CD4-positive, alpha-beta T cell treated with Interleukin-10 for 1 hour (primary cell): ENCODE measurements around the gene PLCZ1.
"Not testable (repeated sequence)": the region's sequence is repeated elsewhere in the genome, so short reads cannot be mapped to it uniquely, and the experiment has no call there.

Experiments
- DNase-seq: peaks from one replicate; pipeline ENCODE4 v3.0.0-alpha.2; 2020

Gene PLCZ1, protein sequence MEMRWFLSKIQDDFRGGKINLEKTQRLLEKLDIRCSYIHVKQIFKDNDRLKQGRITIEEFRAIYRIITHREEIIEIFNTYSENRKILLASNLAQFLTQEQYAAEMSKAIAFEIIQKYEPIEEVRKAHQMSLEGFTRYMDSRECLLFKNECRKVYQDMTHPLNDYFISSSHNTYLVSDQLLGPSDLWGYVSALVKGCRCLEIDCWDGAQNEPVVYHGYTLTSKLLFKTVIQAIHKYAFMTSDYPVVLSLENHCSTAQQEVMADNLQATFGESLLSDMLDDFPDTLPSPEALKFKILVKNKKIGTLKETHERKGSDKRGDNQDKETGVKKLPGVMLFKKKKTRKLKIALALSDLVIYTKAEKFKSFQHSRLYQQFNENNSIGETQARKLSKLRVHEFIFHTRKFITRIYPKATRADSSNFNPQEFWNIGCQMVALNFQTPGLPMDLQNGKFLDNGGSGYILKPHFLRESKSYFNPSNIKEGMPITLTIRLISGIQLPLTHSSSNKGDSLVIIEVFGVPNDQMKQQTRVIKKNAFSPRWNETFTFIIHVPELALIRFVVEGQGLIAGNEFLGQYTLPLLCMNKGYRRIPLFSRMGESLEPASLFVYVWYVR

DNA sequence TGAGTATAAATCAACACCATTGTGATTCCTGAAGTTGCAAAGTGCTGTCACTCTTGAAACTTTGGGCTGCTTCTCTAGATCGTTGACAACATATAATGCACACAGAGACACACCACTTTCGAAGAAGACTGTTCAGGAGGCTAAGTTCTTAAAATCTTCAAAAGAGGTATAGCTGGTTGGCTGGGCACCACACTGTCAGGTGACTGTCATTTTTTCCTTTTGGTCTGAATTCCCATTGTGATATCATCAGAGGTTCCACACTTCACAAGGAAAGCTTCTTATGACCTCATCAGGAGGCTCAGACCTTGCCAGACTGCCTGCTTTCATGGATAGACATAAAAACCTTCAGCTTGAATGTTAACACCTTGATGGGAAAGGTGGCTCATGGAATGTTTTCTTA, at the start of gene PLCZ1, which contains the start of gene CAPZA3:
PLCZ1 (minus strand) TSS at position 194 of the 400 bp plus-strand sequence. CDS start 641 bp downstream, outside the sequence.
CAPZA3 (plus strand) TSS at position 301 of the 400 bp plus-strand sequence. CDS start 150 bp downstream, outside the sequence.
- DNase-seq, result no peak

- not testable (repeated sequence) for DNase-seq
Measured at GRCh38 chr12:18785465-18785864, 47.7 kb upstream of the PLCZ1 start.

DNA sequence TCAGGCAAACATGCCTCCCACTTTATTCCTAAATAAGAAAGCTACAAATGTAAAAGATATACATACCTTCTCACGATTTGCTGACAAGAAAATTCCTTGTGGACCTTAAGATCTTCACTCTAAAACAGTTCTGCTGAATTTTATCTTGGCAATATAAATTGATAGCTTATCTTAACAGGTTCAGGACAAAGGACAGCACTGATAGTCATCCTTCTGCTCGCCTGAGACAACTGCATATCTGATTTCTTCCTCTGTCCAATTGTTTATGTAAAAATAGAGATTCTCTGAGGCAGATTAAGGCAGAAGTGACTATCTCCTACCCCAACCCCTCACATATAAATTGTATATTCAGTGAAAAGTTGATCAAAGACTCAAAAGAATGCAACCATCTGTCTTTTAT, 45.0 kb upstream of the PLCZ1 start:
- no peak for DNase-seq

DNA sequence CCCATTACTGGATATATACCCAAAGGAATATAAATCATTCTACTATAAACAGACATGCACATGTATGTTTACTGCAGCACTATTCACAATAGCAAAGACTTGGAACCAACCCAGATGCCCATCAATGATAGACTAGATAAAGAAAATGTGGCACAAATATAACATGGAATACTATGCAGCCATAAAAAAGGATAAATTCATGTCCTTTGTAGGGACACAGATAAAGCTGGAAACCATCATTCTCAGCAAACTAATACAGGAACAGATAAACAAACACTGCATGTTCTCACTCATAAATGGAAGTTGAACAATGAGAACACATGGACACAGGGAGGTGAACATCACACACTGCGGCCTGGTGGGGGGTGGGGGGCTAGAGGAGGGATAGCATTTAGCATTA, 28.7 kb upstream of the PLCZ1 start:
- DNase-seq, result not testable (repeated sequence)

GRCh38 chr12:18755341-18755740, 17.5 kb upstream of the PLCZ1 start:
- DNase-seq, result no peak

DNA sequence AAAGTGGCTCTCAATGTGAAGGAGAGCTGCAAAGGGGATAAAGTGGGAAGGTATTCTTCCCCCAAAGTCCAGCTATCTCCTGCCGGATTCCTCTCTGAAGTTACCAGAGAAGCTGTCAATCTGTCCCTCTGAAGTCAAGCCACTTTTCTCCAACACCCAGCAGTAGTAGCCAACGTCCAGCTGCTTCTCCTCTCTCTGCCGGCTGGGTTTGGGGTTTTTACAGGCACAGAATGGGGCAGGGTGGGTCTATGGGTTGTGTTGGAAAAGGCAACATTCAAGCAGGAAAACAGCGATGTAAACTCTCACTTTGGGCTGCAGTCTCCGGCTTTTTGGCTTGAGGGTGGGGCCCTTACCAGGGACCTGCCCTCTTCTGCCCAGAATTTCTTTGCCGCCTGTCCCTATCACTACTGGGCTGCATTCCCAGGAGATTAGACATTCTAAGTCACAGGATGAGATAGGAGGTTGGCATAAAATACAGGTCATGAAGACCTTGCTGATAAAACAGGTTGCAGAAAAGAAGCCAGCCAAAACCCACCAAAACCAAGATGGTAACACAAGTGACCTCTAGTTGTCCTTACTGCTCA, 16.4 kb upstream of the PLCZ1 start:
- no peak for DNase-seq

DNA sequence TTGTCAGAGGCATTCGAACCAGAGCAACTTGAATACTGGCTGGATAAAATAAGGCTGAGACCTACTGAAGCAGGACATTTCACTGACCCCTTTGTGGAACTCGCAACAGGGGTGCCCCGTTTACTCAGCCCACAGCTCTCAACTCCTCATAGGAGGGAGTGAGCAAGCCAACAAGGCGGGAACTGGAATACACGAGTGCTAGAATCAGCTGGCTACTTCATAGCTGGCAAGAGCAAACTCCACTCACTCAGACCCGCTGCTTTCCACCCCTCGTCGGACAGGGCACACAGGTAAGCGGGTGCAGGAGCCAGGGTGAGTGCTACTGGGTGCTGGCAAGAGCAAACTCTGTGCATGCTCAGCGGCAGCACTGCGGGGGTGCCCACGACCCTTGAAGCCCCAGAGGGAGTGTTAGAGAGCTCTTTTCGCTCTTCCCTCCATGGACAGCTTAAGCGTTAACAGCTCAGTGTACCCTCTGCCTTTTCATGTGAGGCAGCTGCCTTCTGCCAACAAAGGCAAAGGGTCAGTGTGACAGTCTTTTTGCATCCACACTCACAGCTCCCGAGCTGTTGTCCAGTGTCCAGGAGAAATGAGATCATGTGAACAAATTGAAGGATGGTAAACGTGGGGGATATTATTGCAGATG, 15.8 kb upstream of the PLCZ1 start:
- no peak for DNase-seq

GRCh38 chr12:18752947-18753346, 15.1 kb upstream of the PLCZ1 start:
- DNase-seq, result no peak

GRCh38 chr12:18752280-18752920, 14.6 kb upstream of the PLCZ1 start:
- DNase-seq, result no peak

DNA sequence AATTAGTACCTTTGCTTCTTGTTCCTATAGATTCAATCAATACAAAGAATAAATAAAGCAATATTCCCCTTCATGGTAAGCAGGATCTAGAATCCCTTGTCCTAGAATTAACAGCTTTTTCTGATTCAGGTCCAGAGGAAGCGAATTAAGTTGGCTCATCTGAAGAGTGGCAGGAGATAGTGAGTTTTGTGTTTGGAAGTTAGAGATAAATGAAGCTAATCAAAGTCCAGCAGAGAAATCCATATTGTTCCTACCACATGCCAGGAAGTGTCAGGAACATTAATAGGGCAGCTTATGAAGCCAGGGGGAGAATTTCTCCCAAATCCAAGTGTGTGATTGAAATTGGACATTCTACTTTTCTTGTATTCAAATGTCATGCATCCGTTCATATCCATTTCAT, 14.1 kb upstream of the PLCZ1 start:
- no peak for DNase-seq

GRCh38 chr12:18750085-18750484, 12.3 kb upstream of the PLCZ1 start:
- no peak for DNase-seq

DNA sequence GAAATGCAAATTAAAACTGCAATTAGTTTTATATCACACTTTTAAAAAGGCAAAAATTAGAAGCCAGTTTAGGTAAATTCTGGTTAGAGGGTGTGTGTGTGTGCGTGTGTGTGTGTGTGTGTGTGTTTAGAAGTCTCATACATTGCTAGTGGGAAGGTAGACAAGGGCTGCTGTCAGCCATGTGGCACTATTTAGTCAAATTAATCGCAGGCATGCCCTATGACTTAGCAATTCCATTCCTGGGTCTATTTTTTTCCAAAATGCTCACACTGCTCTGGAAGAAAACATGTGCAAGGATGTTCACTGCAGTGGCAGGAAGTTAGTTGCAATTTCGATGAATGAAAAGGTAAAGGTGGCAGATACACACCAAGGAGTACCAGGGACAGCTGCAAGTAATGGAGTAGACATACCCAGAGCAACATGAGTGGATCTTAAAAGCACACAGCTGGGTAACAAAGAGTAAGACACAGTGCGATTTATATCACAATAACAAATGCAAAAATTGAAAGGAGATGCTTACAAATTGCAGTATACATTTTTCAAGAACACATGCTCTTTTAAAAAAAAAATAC, 11.7 kb upstream of the PLCZ1 start:
- DNase-seq, result no peak

DNA sequence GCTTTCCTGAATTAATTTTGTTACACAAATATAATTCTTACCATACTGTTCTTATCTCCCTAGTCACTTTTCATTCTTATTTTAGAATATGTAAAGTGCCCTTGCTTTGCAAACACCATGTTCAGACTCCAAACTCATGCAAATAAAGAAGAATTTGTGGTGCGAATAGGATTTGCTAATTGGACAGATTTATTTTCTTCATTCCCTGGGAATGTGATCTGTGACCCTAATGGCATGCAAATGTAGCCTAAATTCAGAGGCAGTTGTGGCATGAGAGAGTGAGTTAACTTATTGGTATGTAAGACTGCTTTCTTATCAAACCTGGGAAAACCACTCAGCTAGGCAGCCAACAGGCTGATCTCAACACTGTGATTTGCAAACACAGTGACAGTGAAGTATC, 10.1 kb upstream of the PLCZ1 start:
- DNase-seq, result no peak

DNA sequence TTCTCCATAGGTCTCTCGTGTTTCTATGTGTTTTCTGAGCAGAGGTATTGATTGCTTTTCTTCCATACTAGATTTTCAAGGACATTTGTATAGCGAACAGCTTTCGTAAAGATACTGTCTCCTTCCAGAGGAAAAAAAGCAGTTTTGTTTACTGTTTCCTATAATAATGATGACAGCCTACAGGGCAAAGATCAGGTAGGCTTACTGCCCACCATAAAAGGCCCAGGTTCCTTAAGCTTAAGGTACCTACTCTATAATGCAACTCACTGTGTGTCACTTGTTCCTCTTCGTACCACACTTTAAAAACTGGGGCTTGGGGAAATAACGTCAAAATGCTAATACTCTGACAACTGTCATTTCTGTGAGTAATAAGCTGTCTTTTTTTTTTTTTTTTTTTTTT, 6.7 kb downstream of the PLCZ1 start:
- no peak for DNase-seq

DNA sequence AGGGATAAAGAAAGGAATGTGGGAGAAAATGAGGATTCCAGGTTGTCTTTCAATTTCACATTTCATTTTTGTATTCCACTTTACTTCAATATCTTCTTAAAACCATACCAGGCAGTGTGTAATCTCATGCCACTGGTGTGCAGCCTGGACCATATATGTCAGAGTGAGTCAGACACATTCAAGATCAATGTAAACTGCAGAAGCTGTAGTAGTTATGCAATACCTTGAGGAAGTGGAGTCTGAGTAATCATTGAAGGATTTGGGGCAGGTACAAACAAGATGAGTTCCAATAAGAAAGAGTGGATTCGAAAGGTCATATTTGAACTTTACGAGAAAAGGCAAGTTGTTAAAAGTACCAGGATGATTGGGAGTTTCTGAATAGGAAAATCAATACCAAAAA, 14.1 kb downstream of the PLCZ1 start:
- no peak for DNase-seq

DNA sequence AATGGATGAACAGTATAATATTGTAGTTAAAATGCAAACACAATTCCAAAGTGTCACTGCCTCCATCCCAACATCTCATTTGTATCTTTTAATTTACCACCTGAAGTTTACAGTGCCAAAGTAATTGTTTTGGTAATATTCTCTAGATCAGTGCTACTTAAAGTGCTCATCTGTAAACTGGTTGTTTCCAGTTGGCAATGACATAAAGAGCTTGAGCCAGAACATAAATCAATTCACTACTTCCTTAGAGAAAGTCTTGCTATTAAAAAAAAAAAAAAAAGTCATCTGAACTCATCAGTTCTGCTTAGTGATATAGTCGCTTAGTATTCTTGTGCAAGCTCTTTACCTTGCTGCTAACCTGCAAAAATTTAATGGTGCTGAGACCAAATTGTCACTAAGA, 16.4 kb downstream of the PLCZ1 start:
- DNase-seq, result no peak

GRCh38 chr12:18720690-18721089, 17.1 kb downstream of the PLCZ1 start:
- no peak for DNase-seq

DNA sequence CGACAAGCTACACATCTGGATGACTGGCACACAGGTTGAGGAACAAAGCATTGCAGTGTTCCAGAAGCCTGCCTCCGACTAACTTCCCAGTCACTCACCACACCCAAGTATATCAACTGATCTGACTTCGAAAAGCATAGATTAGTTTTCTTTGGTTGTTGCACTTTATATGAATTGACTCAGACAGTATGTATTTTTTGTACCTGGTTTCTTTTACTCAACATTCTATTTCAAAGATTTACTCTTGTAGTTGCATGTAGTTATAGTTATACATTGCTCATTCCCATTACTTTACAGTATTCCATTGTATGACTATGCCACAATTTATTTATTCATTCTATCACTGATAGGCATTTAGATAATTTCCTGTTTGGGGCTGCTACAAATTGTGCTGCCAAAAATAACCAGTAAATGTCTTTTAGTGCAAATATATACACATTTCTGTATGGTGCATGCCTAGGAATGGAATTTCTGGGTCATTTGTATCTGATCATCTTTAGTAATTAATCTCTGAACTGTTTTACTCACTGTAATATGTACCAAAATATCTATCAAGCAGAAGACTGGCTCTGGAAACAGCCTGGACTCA, 17.8 kb downstream of the PLCZ1 start:
- no peak for DNase-seq

DNA sequence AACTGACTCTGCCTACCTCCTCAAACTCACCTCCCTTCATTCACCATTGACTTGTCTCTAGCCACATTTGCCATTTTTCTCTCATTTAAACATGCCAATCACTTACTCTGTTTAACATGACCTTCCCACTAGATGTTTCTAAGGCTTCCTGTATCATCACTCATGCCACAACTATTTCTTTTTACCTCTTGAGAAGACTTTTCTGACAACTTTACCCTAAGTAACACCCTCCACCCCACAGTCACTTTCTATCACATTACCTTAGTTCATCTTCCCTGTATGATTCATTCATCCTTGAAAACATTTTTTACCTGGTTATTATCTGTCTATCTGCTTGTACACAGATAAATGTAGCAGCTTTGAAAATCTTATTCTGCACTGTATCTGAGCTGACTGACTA, 19.4 kb downstream of the PLCZ1 start:
- no peak for DNase-seq

DNA sequence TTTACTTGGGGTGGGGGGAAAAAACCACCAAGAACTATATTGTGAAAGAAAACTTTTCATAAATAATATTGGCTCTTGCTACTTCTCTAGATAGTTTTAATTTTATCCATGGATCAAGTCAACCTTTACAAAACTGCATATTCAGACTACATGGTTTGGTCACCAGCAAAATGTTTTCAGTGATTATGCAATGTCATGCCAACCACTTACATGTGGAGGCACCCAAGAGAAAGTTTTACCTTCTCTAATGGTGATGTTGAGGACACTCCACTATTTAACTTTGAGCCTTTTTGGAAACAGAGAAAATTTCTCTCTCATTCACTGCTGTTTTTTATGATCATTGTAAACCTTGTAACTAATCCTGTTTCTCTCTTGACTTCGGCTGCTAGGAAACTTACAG, 21.6 kb downstream of the PLCZ1 start:
- DNase-seq, result no peak

DNA sequence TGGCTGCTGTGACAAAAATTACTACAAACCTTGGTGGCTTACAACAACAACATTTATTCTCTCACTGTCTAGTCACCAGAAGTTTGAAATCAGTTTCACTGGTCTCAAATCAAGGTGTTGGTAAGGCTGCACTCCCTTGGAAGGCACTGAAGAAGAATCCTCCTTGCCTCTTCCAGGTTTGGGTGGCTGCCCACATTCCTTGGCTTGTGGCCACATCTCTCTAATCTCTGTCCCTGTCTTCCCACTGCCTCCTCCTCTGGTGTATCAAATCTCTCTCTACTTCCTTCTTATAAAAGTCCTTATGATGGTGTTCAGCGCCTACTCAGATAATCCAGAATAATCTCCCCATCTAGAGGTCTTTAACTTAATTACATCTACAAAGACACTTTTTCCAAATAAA, 31.0 kb downstream of the PLCZ1 start:
- DNase-seq, result no peak

- DNase-seq, result no peak
Measured at GRCh38 chr12:18703911-18704310, 33.9 kb downstream of the PLCZ1 start.
